Natural killer cell (primary cell): ENCODE measurements around the gene TOGARAM1. TPM values are rescaled to one million over a fixed set of nuclear protein-coding genes. Genes with fewer than 3 reads are reported as not detected.

Experiments
- ATAC-seq, 3 donors: fragments of 150-1000 bp in 2 of 3; fragments of 200-7000 bp in 1 of 3; cut with Tn5 transposase; 1 replicate in 1 of 3; 2 replicates in 2 of 3; pipeline ENCODE4 v1.10.0; 2021; ENCODE audit warnings: mild to moderate bottlenecking in 2 of 3, moderate library complexity in 2 of 3
- DNase-seq, 2 donors: peaks; one replicate each; pipeline versions ENCODE4 v3.0.0 to v3.0.0-alpha.2; 2013 to 2021; ENCODE audit warnings: mixed read lengths in 1 of 2
- H3K27ac ChIP-seq: one replicate; pipeline ENCODE4 v1.5.1; 2013; ENCODE audit warnings: mild to moderate bottlenecking, low read length
- H3K27me3 ChIP-seq: one replicate; pipeline ENCODE4 v1.6.1; 2013; ENCODE audit warnings: low read length; ENCODE audit not compliant: control insufficient read depth, insufficient read depth
- H3K36me3 ChIP-seq: one replicate; pipeline ENCODE4 v1.6.1; 2013; ENCODE audit warnings: low read length; ENCODE audit not compliant: control insufficient read depth, insufficient read depth
- H3K4me1 ChIP-seq: one replicate; pipeline ENCODE4 v1.6.1; 2013; ENCODE audit warnings: low read length; ENCODE audit not compliant: control insufficient read depth, insufficient read depth
- H3K4me3 ChIP-seq: one replicate; pipeline ENCODE4 v1.5.1; 2013; ENCODE audit warnings: low read length
- H3K9me3 ChIP-seq: one replicate; pipeline ENCODE4 v1.6.1; 2013; ENCODE audit warnings: low read length; ENCODE audit not compliant: control insufficient read depth, insufficient read depth
- H3K27ac Mint-ChIP-seq, 2 donors: one replicate each; pipeline ENCODE4 v1.8.0; 2022; ENCODE audit warnings: mild to moderate bottlenecking in 2 of 2, mixed read lengths in 2 of 2, moderate library complexity in 1 of 2
- H3K27me3 Mint-ChIP-seq, 2 donors: one replicate each; pipeline ENCODE4 v1.8.0; 2022; ENCODE audit warnings: low read depth in 2 of 2, mixed read lengths in 2 of 2
- H3K36me3 Mint-ChIP-seq: one replicate; pipeline ENCODE4 v1.8.0; 2022; ENCODE audit warnings: mixed read lengths
- H3K4me1 Mint-ChIP-seq, 2 donors: one replicate each; pipeline ENCODE4 v1.8.0; 2022; ENCODE audit warnings: mixed read lengths in 2 of 2
- H3K4me3 Mint-ChIP-seq: one replicate; pipeline ENCODE4 v1.8.0; 2022; ENCODE audit warnings: mild to moderate bottlenecking, moderate library complexity, mixed read lengths
- H3K9me3 Mint-ChIP-seq, 2 donors: one replicate each; pipeline ENCODE4 v1.8.0; 2022; ENCODE audit warnings: mixed read lengths in 2 of 2
- CTCF ChIP-seq: fragments of 200-600 bp; IDR thresholded peaks from one replicate; pipeline ENCODE4 v1.8.0; 2022; ENCODE audit warnings: antibody characterized with exemption
- WGBS: methylation state at CpG from one replicate; pipeline ENCODE4 v1.1.7; 2013; ENCODE audit warnings: missing lambda C conversion rate; ENCODE audit not compliant: insufficient coverage; 5-methylcytosine and 5-hydroxymethylcytosine counted together
- intact Hi-C: fragments of 100-400 bp; cut with micrococcal nuclease; formaldehyde crosslinking; loops from one replicate; pipeline ENCODE4 v1.14.2; 2022
- total RNA-seq, 4 donors: library from RNA; stranded (reverse); fragments of 120-200 nt in 1 of 4; gene quantifications; one replicate each; pipeline versions ENCODE4 v1.2.3 to v1.2.4, GENCODE V29; 2013 to 2022

Gene TOGARAM1
- total RNA-seq, 3 donors from 2014 or later (not counting 1 experiment from before 2014, with no cell fraction given) = 17.4 to 21.4 (median 19.6) TPM

GRCh38 chr14:44956866-44957265, 5.1 kb upstream of the TOGARAM1 start:
- 100% methylated on average over 2 of the region's 3 CpGs for WGBS
- no peak for TF ChIP-seq CTCF
- Histone ChIP-seq H3K4me1 (peaks cover 3% of the 10 kb centered on the region), H3K4me3 (no peak overlapping the region), H3K27me3 (no peaks in the 10 kb centered on the region), H3K36me3 (peaks cover 4% of the 10 kb centered on the region), H3K27ac (no peak overlapping the region), H3K9me3 (no peaks in the 10 kb centered on the region)
- Mint-ChIP-seq H3K4me3 (peak overlapping the region; percentile 28), H3K4me1 (peaks cover 28 to 31% of the 10 kb centered on the region in 2 donors), H3K9me3 (no peaks in the 10 kb centered on the region), H3K27me3 (no peaks in the 10 kb centered on the region), H3K27ac (no peak overlapping the region), H3K36me3 (no peaks in the 10 kb centered on the region)
- DNase-seq = no peak
- intact Hi-C loops = no loop called here
- no peak for ATAC-seq

GRCh38 chr14:44959538-44959937, 2.5 kb upstream of the TOGARAM1 start:
- H3K9me3 Mint-ChIP-seq = peaks cover 4% of the 10 kb centered on the region in 2 donors
- H3K27me3 ChIP-seq = no peaks in the 10 kb centered on the region
- H3K4me1 Mint-ChIP-seq = peaks cover 30 to 34% of the 10 kb centered on the region in 2 donors
- H3K27me3 Mint-ChIP-seq = no peaks in the 10 kb centered on the region
- H3K27ac ChIP-seq = no peak overlapping the region
- TF ChIP-seq CTCF = no peak
- ATAC-seq = no peak
- peak overlapping the region in 1 of 2 donors; percentile 51 for H3K27ac Mint-ChIP-seq
- intact Hi-C loops = no loop called here
- H3K4me3 Mint-ChIP-seq = peak overlapping the region; percentile 50
- peaks cover 20% of the 10 kb centered on the region for H3K4me1 ChIP-seq
- no peak overlapping the region for H3K4me3 ChIP-seq
- DNase-seq = no peak
- peaks cover 15% of the 10 kb centered on the region for H3K9me3 ChIP-seq
- H3K36me3 ChIP-seq = no peaks in the 10 kb centered on the region
- WGBS = 86% methylated on average over 1 of the region's 3 CpGs
- peaks cover 9% of the 10 kb centered on the region for H3K36me3 Mint-ChIP-seq

- no peak for TF ChIP-seq CTCF
- 49% methylated on average over 2 of the region's 2 CpGs for WGBS
- Histone ChIP-seq H3K4me3 (no peak overlapping the region), H3K36me3 (no peaks in the 10 kb centered on the region), H3K27me3 (no peaks in the 10 kb centered on the region), H3K4me1 (peaks cover 20% of the 10 kb centered on the region), H3K9me3 (peaks cover 15% of the 10 kb centered on the region), H3K27ac (no peak overlapping the region)
- H3K27ac Mint-ChIP-seq = no peak overlapping the region
- no peak overlapping the region for H3K4me3 Mint-ChIP-seq
- H3K4me1 Mint-ChIP-seq = peaks cover 36 to 41% of the 10 kb centered on the region in 2 donors
- peaks cover 4 to 5% of the 10 kb centered on the region in 2 donors for H3K9me3 Mint-ChIP-seq
- intact Hi-C loops = no loop called here
- H3K36me3 Mint-ChIP-seq = peaks cover 15% of the 10 kb centered on the region
- ATAC-seq (no peak), DNase-seq (peak in 1 of 2 donors; percentile 9)
- no peaks in the 10 kb centered on the region for H3K27me3 Mint-ChIP-seq
These were observed 1.8 kb upstream of the TOGARAM1 start for GRCh38 chr14:44960146-44960545.

- DNase-seq (no peak), ATAC-seq (no peak)
- Histone ChIP-seq H3K27ac (peak overlapping the region; percentile 93), H3K9me3 (peaks cover 15% of the 10 kb centered on the region), H3K4me3 (peak overlapping the region; percentile 97), H3K36me3 (no peaks in the 10 kb centered on the region), H3K4me1 (peaks cover 20% of the 10 kb centered on the region), H3K27me3 (no peaks in the 10 kb centered on the region)
- peaks cover 4 to 5% of the 10 kb centered on the region in 2 donors for H3K9me3 Mint-ChIP-seq
- no peak for TF ChIP-seq CTCF
- intact Hi-C loops = loop anchor here (1.0 kb wide), 2 partner anchors 63 to 293 kb away; partner anchors contain the start of gene MIS18BP1
- H3K4me3 Mint-ChIP-seq = no peak overlapping the region
- WGBS = no CpG with 5 or more reads among the region's 3 CpGs
- peaks cover 16% of the 10 kb centered on the region for H3K36me3 Mint-ChIP-seq
- no peaks in the 10 kb centered on the region for H3K27me3 Mint-ChIP-seq
- H3K4me1 Mint-ChIP-seq = peaks cover 41 to 42% of the 10 kb centered on the region in 2 donors
- no peak overlapping the region for H3K27ac Mint-ChIP-seq
These were observed 1.3 kb upstream of the TOGARAM1 start for GRCh38 chr14:44960646-44961045.
